ENCODE data around the gene UCHL3.
"Not testable (repeated sequence)": the region's sequence is repeated elsewhere in the genome, so short reads cannot be mapped to it uniquely, and the experiment has no call there.

Gene UCHL3

DNA sequence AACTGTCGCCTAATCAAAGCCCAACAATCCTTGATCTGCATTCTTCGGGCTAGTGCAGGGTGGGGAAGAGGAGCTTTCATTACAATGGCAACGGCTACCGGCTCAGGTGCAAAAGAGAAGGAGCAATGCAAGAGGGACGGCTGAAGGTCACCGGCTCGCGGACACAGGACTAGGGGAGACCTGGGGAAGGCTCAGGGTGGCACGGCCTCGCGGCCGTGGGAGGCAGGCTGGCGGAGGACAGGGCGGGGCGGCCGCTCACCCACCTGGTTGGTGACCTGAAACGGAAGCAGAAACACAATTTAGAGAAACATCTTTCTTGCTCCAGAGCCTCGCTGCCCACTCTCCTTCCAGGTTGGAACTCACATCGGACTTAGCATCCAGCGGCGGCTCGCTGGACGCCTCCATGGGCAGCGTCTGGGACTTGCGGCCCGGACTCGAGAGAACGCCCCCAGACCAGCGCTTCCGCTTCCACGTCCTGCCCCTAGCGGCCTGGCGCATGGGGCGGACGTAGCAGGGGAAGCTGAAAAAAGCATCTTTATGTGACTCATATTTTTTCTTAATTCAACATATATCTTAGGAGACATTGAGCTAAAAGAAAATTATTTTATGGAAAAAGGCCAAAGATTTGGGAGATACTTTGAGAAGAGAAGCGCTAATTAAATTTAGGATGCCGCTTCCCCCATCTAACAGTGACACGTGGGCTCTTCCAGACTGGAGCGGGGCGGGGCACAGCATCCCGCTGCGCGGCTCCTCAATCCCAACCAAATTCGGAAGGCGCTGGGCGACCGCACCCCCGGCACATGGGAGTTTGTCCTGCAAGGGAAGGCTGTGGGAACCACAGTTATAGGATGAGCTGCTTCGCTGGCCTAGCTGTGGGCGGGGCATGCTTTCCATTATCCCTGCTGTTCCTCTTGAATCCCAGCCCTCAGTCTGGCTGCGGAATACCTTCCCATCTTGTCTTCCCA lies 11.9 kb upstream of the UCHL3 start, which contains the start of gene COMMD6:
Gene COMMD6, minus strand, starts transcription at position 441 of the 965 bp plus-strand sequence. Its CDS starts 36 bp downstream, at position 405.
- H3K36me3 Mint-ChIP-seq (ENCODE audit: low read depth), result peaks cover 18% of the 10 kb centered on the region
- H3K27ac Mint-ChIP-seq, result peak within 1 kb of the TSS; percentile 93
- no peaks in the 10 kb centered on the region for H3K9me3 Mint-ChIP-seq
- H3K27me3 Mint-ChIP-seq (ENCODE audit: low read depth), result no peaks in the 10 kb centered on the region
- H3K4me3 Mint-ChIP-seq, result peak within 1 kb of the TSS; percentile 99
- peaks cover 33% of the 10 kb centered on the region for H3K4me1 Mint-ChIP-seq (ENCODE audit: low read depth)

DNA sequence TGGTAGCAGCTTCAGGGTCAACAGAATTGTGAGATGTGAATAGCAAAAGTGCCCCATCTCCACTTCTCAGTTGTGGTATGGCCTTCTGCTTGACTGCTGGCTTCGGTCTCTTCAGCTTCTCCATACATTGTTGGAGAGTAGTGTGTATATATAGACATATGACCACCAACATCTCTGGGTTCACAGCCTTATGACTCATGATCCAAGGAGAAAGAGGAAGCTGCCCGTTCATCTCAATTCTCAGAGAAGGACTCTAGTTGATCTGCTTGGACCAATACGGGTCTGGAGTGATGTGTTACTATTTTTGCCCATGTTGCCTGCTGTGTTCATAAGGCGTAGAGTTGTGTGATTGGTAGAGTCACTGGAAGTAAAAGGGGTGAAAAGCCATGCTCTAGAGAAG lies 8.3 kb upstream of the UCHL3 start:
- no peaks in the 10 kb centered on the region for H3K9me3 Mint-ChIP-seq
- H3K27me3 Mint-ChIP-seq (ENCODE audit: low read depth), result no peaks in the 10 kb centered on the region
- H3K4me3 Mint-ChIP-seq, result no peak overlapping the region
- peaks cover 17% of the 10 kb centered on the region for H3K4me1 Mint-ChIP-seq (ENCODE audit: low read depth)
- H3K27ac Mint-ChIP-seq, result no peak overlapping the region
- peaks cover 5% of the 10 kb centered on the region for H3K36me3 Mint-ChIP-seq (ENCODE audit: low read depth)

DNA sequence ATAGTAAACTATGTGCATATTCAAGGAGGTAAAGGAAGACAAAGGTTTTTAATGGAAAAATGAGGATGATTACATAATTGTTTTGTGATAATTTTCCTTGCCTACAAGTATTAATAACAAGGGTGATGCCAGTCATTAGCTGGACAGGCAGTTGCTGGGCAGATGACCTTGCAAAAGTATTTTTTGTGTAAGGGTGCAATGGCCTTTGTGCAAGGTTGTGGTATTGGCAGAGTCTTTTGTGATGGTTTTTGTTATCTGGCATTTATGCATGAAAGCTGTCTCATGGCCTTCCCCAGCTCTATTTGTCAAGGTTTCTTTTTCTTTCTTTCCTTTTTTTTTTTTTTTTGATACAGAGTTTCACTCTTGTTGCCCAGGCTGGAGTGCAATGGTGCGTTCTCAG lies 7.6 kb upstream of the UCHL3 start:
- no peak overlapping the region for H3K4me3 Mint-ChIP-seq
- no peaks in the 10 kb centered on the region for H3K9me3 Mint-ChIP-seq
- peaks cover 3% of the 10 kb centered on the region for H3K36me3 Mint-ChIP-seq (ENCODE audit: low read depth)
- peaks cover 1% of the 10 kb centered on the region for H3K27me3 Mint-ChIP-seq (ENCODE audit: low read depth)
- no peak overlapping the region for H3K27ac Mint-ChIP-seq
- H3K4me1 Mint-ChIP-seq (ENCODE audit: low read depth), result peaks cover 11% of the 10 kb centered on the region

DNA sequence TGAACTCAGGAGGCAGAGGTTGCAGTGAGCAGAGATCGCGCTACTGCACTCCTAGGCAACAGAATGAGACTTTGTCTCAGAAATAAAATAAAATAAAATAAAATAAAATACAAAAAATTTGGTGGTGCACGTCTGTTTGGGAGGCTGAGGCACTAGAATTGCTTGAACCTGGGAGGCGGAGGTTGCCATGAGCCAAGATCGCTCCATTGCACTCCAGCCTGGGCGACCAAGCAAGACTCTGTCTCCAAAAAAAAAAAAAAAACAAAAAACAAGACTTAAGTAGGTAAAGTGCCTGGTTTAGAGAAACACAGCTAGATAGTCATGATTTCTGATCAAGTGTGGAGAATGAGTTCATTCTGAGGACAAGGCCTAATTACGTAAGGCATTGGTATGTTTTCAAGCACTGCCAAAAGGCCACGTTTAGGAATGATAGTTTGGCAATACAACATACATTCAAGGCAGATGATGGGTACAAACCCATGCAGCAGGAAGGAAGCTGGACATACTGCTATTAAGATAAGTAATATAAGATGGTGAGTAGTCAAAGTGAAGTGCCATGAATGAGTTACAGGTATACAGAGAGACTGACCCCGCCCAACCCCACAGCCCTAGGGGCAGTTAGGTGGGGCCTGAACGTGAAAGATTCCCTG lies 4.8 kb upstream of the UCHL3 start:
- no peak overlapping the region for H3K4me3 Mint-ChIP-seq
- H3K36me3 Mint-ChIP-seq (ENCODE audit: low read depth), result peaks cover 2% of the 10 kb centered on the region
- peaks cover 5% of the 10 kb centered on the region for H3K27me3 Mint-ChIP-seq (ENCODE audit: low read depth)
- H3K4me1 Mint-ChIP-seq (ENCODE audit: low read depth), result peaks cover 8% of the 10 kb centered on the region
- no peak overlapping the region for H3K27ac Mint-ChIP-seq
- H3K9me3 Mint-ChIP-seq, result no peaks in the 10 kb centered on the region

DNA sequence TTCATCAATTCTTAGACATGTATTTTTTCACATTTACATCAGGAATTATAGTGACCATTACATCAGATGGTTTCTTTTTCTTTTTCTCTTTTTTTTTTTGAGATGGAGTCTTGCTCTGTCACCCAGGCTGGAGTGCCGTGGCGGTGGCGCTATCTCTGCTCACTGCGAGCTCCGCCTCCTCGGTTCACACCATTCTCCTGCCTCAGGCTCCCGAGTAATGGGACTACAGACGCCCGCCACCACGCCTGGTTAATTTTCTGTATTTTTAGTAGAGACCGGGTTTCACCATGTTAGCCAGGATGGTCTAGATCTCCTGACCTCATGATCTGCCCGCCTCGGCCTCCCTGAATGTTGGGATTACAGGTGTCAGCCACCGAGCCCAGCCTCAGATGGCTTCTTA lies 4.2 kb upstream of the UCHL3 start:
- not testable (repeated sequence) for H3K9me3 Mint-ChIP-seq; H3K36me3 Mint-ChIP-seq (ENCODE audit: low read depth); H3K27me3 Mint-ChIP-seq (ENCODE audit: low read depth); H3K4me3 Mint-ChIP-seq; H3K27ac Mint-ChIP-seq
- peaks cover 11% of the 10 kb centered on the region for H3K4me1 Mint-ChIP-seq (ENCODE audit: low read depth)

DNA sequence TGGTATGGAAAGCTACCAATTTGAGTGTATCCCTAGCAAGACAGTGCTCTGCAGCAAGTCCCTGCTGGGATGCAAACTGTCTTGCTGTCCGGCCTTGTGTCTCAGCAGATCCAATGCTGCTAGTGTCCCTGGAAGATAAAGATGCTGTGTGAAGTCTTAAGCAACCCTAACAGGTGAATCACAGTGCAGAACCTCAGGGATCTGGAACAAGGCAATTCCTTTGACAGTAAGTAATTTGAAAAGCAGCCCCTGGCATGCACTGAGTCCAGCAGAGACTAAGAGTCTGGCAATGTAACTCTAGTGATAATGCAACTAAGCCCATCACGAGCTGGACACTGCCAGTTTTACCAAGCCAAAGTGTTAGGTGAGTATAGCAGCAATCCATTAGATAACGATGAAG lies 1.7 kb upstream of the UCHL3 start:
- H3K4me3 Mint-ChIP-seq, result no peak overlapping the region
- H3K27ac Mint-ChIP-seq, result no peak overlapping the region
- peaks cover 6% of the 10 kb centered on the region for H3K36me3 Mint-ChIP-seq (ENCODE audit: low read depth)
- H3K9me3 Mint-ChIP-seq, result no peaks in the 10 kb centered on the region
- H3K4me1 Mint-ChIP-seq (ENCODE audit: low read depth), result peaks cover 16% of the 10 kb centered on the region
- H3K27me3 Mint-ChIP-seq (ENCODE audit: low read depth), result peaks cover 5% of the 10 kb centered on the region

DNA sequence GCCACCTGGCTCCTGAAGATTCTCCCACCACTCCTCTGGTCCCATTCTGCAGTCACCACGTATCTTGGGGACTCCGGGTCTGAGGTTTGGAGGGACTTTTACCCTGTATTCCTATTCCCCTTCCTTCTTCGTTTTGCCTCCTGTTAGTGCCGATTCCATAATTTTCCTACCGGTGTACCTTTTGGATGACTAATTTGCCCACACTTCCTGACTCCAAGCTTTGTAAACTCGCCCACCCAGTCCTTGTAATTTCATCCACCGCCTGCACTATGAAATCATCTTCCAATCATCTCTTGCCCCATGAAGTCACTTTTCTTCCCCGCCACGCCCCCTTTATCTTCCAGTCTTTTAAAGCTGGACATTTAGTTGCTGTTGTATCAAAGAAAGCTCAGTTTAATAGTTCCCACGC lies 572 bp downstream of the UCHL3 start:
- H3K27ac Mint-ChIP-seq, result peak overlapping the region; percentile 97
- no peaks in the 10 kb centered on the region for H3K9me3 Mint-ChIP-seq
- peak overlapping the region; percentile 97 for H3K4me3 Mint-ChIP-seq
- H3K4me1 Mint-ChIP-seq (ENCODE audit: low read depth), result peaks cover 23% of the 10 kb centered on the region
- peaks cover 25% of the 10 kb centered on the region for H3K36me3 Mint-ChIP-seq (ENCODE audit: low read depth)
- H3K27me3 Mint-ChIP-seq (ENCODE audit: low read depth), result peaks cover 5% of the 10 kb centered on the region

DNA sequence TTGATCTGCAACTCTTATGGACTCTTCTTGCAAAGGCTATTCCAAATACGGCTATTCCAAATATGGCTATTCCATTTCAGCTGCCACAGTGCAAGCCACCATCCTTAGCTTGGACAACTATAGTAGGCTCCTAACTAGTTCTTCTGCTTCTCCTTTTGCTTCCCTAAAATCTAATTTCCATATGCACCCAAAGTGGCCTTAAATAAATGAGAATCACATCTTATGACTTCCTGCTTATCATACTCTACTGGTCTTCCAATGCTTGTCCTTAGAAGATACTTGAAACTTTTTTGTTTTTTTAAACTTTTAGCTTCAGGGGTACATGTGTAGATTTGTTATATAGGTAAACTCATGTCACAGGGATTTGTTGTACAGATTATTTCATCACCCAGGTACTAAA lies 4.9 kb downstream of the UCHL3 start:
- Mint-ChIP-seq H3K4me1 (ENCODE audit: low read depth) (peaks cover 29% of the 10 kb centered on the region), H3K4me3 (no peak overlapping the region), H3K27ac (no peak overlapping the region), H3K36me3 (ENCODE audit: low read depth) (peaks cover 26% of the 10 kb centered on the region), H3K9me3 (no peaks in the 10 kb centered on the region), H3K27me3 (ENCODE audit: low read depth) (no peaks in the 10 kb centered on the region)

DNA sequence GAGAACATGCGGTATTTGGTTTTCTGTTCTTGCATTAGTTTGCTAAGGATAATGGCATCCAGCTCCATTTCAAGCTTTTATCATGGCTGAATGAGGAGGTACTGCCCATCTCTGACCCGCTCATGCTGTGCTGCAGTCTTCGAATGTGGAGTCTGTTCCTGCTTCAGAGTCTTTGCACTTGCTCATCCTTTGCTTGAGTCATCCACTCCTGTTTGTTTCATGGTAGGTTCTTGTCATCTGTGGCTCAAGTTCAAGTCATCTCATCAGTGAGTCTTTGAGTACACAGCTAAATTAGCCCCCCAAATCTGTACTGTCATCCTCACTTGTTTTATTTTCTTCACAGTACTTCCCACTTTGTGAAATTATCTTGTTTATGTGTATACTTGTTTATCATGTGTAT lies 5.4 kb downstream of the UCHL3 start:
- no peaks in the 10 kb centered on the region for H3K9me3 Mint-ChIP-seq
- peaks cover 26% of the 10 kb centered on the region for H3K36me3 Mint-ChIP-seq (ENCODE audit: low read depth)
- no peak overlapping the region for H3K4me3 Mint-ChIP-seq
- H3K27ac Mint-ChIP-seq, result no peak overlapping the region
- H3K4me1 Mint-ChIP-seq (ENCODE audit: low read depth), result peaks cover 29% of the 10 kb centered on the region
- H3K27me3 Mint-ChIP-seq (ENCODE audit: low read depth), result no peaks in the 10 kb centered on the region

DNA sequence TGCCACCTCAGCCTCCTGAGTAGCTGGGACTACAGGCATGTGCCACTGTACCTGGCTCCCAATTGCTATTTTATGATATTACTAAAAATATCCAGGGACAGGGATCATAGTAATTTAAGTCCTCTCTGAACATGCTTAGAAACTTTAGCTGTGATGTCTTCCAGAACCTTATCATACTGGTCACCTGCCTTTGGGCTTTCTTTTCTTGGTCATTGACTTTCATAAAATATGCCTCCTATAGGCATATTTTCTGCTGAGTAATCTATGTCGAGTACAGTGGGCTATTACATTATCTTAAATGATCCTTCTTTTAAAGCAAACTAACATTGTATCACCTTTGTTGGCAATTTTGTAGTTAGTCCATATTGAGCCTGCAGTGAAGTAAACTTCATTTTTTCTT lies 6.2 kb downstream of the UCHL3 start:
- no peak overlapping the region for H3K4me3 Mint-ChIP-seq
- peaks cover 23% of the 10 kb centered on the region for H3K36me3 Mint-ChIP-seq (ENCODE audit: low read depth)
- H3K9me3 Mint-ChIP-seq, result no peaks in the 10 kb centered on the region
- H3K27ac Mint-ChIP-seq, result no peak overlapping the region
- no peaks in the 10 kb centered on the region for H3K27me3 Mint-ChIP-seq (ENCODE audit: low read depth)
- H3K4me1 Mint-ChIP-seq (ENCODE audit: low read depth), result peaks cover 23% of the 10 kb centered on the region

DNA sequence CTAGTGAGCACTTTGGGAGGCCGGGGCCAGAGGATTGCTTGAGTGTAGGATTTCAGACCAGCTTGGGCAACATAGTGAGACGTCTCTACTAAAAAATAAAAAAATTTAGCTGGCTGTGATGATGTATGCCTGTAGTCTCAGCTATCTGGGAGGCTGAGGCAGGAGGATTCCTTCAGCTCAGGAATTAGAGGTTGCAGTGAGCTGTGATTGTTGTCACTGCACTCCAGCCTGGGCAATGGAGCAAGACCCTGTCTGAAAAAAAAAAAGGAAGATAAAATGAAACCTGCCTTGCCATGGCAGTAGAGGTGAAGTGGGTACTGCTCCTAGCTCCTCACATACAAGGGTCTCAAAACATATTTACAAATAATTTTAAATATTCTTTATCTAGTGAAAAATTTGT lies 7.4 kb downstream of the UCHL3 start:
- H3K27me3 Mint-ChIP-seq (ENCODE audit: low read depth), result no peaks in the 10 kb centered on the region
- peaks cover 21% of the 10 kb centered on the region for H3K4me1 Mint-ChIP-seq (ENCODE audit: low read depth)
- H3K36me3 Mint-ChIP-seq (ENCODE audit: low read depth), result peaks cover 22% of the 10 kb centered on the region
- no peak overlapping the region for H3K4me3 Mint-ChIP-seq
- no peak overlapping the region for H3K27ac Mint-ChIP-seq
- no peaks in the 10 kb centered on the region for H3K9me3 Mint-ChIP-seq

DNA sequence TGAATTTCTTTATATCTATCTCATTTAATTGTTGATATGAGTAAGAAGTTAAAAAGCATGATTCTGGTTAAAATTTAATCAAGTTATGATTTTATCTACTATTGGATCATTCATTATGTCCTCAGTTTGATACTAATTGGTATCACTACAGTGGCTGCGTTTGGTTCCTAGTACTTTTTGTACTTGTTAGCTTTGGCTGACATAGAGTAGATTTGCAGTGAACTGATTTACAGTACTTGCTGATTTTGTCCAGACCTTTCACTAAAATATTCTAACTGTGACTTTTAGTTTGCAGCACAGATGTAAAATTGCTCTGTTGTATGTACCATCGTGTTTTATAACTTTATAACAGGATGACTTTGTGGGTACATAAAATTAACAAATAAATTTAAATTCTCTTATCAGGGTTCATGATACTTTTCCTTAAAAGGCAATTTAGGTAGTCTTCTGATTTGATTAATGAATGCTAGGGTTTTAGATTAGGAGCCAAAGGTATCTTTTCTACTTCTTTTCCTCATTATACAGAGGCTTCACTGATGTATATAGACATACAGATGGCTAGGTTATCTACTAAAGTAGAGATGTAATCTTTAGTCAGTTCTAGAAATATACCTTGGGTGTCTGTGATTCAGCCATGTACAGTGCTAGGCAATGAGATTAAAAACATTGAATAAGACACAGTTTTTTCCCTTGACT lies 8.7 kb downstream of the UCHL3 start:
- no peak overlapping the region for H3K4me3 Mint-ChIP-seq

DNA sequence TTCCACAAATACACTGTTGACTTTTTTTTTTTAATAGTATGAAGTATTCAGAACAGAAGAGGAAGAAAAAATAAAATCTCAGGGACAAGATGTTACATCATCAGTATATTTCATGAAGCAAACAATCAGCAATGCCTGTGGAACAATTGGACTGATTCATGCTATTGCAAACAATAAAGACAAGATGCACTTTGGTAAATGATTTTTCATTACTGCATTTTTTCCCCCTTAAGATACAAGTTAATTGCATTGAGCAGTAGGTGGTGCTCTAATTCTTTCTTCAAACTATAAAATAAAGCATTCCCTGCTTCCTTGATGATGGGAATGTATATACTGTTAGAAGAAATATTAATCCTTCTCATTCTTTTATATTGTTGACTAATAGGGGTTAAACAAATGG lies 17.1 kb downstream of the UCHL3 start:
- Mint-ChIP-seq H3K9me3 (no peaks in the 10 kb centered on the region), H3K4me1 (ENCODE audit: low read depth) (no peaks in the 10 kb centered on the region), H3K27ac (no peak overlapping the region), H3K36me3 (ENCODE audit: low read depth) (peaks cover 16% of the 10 kb centered on the region), H3K27me3 (ENCODE audit: low read depth) (no peaks in the 10 kb centered on the region), H3K4me3 (no peak overlapping the region)

More for the DNA sequence above, 8.7 kb downstream of the UCHL3 start:
- Mint-ChIP-seq H3K4me1 (ENCODE audit: low read depth) (peaks cover 18% of the 10 kb centered on the region), H3K9me3 (no peaks in the 10 kb centered on the region), H3K27me3 (ENCODE audit: low read depth) (no peaks in the 10 kb centered on the region), H3K27ac (no peak overlapping the region), H3K36me3 (ENCODE audit: low read depth) (peaks cover 19% of the 10 kb centered on the region)

DNA sequence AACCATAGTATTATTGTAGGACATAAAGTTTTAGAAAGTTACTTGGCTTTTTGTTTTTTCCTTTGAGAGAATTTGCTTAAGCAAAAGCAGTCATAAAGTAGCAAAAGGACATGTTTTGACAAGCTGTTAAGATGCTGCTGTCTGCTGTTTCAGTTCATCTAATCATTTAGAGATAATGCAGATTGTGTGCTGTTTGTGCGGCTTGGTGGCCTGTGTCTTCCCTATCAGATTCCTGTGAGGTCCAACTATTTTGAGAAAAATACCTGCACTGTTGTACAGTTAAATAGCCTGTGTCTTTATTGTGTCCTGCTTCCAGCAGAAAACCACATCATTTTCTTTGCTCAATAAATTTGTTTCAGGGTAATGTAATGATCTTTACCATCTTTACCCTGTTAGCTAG lies 20.0 kb downstream of the UCHL3 start:
- Mint-ChIP-seq H3K4me3 (no peak overlapping the region), H3K36me3 (ENCODE audit: low read depth) (peaks cover 40% of the 10 kb centered on the region), H3K27ac (peak overlapping the region; percentile 17), H3K9me3 (no peaks in the 10 kb centered on the region), H3K4me1 (ENCODE audit: low read depth) (peaks cover 3% of the 10 kb centered on the region), H3K27me3 (ENCODE audit: low read depth) (no peaks in the 10 kb centered on the region)
